LNCaP clone FGC (cell line): Measurements from ENCODE around the gene C17orf107.

Experiments
- DNase-seq: peaks from one replicate; pipeline ENCODE4 v3.0.0-alpha.2; 2011; ENCODE audit warnings: low read depth
- H3K4me3 ChIP-seq: 2 replicates; pipeline ENCODE4 v1.5.1; 2011; ENCODE audit warnings: mild to moderate bottlenecking, low read depth, low read length, control low read depth
- TF ChIP-seq, protein P1 (sequence below): IDR thresholded peaks from 2 replicates; pipeline ENCODE4 v1.5.1; 2012; ENCODE audit warnings: mild to moderate bottlenecking; ENCODE audit not compliant: control insufficient read depth, insufficient read depth; ENCODE audit errors: extremely low read depth

Gene C17orf107

DNA sequence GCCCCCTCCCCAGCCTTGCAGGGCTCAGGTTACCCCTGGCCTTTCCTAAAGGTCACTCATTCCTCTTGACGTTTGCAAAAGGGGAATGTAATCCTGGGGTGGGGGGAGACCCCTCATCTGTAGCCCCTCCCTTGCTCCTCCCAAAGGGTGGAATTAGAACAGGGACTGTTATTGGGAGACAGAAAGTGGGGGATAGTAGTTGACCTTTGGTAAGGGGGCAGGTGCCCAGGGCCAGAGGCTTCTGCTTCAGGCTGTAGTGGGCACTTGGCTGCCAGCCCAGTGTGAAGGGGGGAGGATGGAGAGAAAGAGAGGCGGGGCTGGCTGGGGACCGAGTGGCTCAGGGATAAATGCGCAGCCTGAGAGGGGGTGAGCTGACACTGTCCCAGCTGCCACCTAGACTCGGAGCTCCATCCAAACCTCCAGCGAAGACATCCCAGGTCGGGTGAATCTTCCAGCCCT is 51.4 kb downstream of the C17orf107 start, which contains the start of gene ENO3:
ENO3 (plus strand) TSS at position 374 of the 459 bp plus-strand sequence. CDS start 711 bp downstream, outside the sequence.
- TF ChIP-seq, protein P1, sequence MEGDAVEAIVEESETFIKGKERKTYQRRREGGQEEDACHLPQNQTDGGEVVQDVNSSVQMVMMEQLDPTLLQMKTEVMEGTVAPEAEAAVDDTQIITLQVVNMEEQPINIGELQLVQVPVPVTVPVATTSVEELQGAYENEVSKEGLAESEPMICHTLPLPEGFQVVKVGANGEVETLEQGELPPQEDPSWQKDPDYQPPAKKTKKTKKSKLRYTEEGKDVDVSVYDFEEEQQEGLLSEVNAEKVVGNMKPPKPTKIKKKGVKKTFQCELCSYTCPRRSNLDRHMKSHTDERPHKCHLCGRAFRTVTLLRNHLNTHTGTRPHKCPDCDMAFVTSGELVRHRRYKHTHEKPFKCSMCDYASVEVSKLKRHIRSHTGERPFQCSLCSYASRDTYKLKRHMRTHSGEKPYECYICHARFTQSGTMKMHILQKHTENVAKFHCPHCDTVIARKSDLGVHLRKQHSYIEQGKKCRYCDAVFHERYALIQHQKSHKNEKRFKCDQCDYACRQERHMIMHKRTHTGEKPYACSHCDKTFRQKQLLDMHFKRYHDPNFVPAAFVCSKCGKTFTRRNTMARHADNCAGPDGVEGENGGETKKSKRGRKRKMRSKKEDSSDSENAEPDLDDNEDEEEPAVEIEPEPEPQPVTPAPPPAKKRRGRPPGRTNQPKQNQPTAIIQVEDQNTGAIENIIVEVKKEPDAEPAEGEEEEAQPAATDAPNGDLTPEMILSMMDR = no peak
- no peak for DNase-seq
- H3K4me3 ChIP-seq = peak within 1 kb of the TSS; percentile 99

- no peak overlapping the region for H3K4me3 ChIP-seq
- no peak for DNase-seq
- TF ChIP-seq, protein P1 = no peak
These were observed 52.1 kb downstream of the C17orf107 start for GRCh38 chr17:4951486-4951885.
